ENCODE results near the gene SNX9. TPM values are rescaled to one million over a fixed set of nuclear protein-coding genes. Genes with fewer than 3 reads are reported as not detected.

Gene SNX9
- total RNA-seq, 2 experiments from 2014 or later: 39.8 to 40.1 TPM

DNA sequence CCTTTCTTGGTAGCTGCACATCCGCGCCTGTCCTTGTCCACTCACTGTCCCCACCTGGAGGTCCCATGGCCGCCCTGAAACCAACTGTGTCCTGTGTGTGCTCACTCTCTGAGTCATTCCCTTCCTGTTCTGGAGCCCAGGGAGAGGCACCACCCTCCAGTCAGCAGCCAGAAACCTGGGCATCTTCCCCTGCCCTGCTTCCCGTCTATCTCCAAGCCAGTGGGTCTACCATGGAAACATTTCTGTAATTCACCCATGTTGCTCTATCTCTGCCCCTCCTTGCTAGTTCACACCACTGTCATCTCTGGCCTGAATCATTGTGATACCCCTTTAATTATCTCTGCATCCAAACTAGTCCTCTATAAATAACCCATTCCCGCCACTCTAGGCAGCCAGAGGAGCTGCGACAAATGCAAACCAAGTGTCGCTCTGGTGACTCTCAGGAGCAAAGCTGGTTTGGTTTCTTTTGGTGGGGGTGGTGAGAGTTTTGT lies 129.9 kb downstream of the SNX9 start:
- Mint-ChIP-seq H3K4me1 (no peaks in the 10 kb centered on the region), H3K27me3 (peaks cover 27% of the 10 kb centered on the region), H3K4me3 (no peak overlapping the region), H3K36me3 (ENCODE audit: low read depth) (peaks cover 3% of the 10 kb centered on the region), H3K9me3 (peaks cover under 1% of the 10 kb centered on the region), H3K27ac (no peak overlapping the region)
- no peak for DNase-seq
- POLR2A ChIA-PET: no interaction called here
- CTCF ChIA-PET: no interaction called here

DNA sequence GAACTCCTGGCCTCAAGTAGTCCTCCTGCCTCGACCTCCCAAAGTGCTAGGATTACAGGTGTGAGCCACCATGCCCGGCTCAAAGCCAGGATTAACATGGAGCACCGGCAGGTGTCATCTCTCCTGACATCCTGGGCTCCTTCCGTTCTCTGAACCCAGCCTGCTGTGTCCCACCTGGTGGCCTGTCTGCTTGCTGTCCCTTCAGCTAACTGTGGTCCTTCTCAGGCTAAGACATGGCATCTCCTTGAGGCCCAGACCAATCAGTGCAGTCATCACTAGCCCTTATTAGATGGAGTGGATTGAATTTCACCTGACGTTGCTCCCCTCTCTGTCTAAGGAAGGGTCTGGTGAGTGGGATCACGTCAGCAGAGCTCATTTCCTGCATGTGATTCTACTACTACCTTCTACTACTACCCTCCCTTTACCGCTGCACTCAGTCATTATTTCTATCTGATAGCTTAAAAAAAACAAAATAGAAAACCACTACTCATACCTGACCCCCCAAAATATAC lies 130.6 kb downstream of the SNX9 start:
- peaks cover 3% of the 10 kb centered on the region for H3K36me3 Mint-ChIP-seq (ENCODE audit: low read depth)
- ChIA-PET CTCF (interaction anchor here (0.6 kb wide), 1 partner anchor 81 kb away, joined by 3 read pairs; no protein-coding TSS in a partner anchor), POLR2A (no interaction called here)
- no peak overlapping the region for H3K4me3 Mint-ChIP-seq
- peaks cover 26% of the 10 kb centered on the region for H3K27me3 Mint-ChIP-seq
- H3K9me3 Mint-ChIP-seq: peaks cover 5% of the 10 kb centered on the region
- no peak overlapping the region for H3K27ac Mint-ChIP-seq
- no peak for DNase-seq
- no peaks in the 10 kb centered on the region for H3K4me1 Mint-ChIP-seq

DNA sequence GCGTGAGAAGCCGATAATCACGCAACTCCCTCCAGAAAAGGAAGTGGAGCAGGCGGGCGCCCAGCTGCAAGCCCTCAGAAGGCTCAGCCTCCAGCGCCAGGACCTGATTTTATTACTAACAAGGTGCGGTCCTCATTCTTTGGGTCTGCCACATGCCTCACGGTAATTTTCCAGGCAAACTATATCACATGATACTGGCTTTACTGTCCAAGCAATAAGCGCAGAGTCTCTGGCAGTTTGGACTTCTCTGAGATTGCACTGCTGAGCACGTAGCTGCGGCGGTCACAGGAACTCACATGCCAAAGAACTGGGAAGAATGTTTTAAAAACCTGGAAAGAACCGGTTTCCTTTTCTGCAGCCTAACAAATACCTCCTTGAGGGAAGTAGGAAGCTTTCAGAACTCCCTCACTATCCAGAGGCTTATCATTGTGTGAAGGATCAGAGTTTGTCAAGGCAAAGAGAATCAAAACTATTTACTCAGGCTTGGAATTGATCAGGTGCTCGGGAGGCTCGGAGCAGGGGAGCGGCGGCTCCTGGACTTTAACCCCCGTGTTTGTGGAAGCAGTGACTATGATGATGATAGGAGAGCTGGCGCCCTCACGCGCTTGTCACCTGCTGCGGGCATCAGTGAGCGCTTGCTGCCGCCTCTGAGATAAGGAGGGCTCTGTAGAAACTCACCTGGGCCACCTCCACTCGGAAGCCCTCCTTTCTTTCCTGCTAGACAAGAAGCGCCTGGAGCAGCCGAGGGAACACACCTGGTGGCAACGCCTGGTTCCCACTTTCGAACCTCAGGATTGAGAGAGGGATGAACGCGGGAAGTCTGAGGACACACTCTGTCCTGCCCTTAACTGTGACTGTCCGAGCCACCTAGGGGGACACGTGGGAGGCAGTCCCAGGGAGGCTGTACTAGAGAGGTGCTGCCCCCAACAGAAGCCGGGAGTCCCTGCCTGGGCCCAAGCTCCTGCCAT lies 131.4 kb downstream of the SNX9 start:
- H3K4me3 Mint-ChIP-seq: no peak overlapping the region
- H3K9me3 Mint-ChIP-seq: peaks cover 12% of the 10 kb centered on the region
- DNase-seq: no peak
- no peak overlapping the region for H3K27ac Mint-ChIP-seq
- H3K4me1 Mint-ChIP-seq: no peaks in the 10 kb centered on the region
- POLR2A ChIA-PET: no interaction called here
- peaks cover 9% of the 10 kb centered on the region for H3K36me3 Mint-ChIP-seq (ENCODE audit: low read depth)
- peaks cover 18% of the 10 kb centered on the region for H3K27me3 Mint-ChIP-seq
- CTCF ChIA-PET: no interaction called here

DNA sequence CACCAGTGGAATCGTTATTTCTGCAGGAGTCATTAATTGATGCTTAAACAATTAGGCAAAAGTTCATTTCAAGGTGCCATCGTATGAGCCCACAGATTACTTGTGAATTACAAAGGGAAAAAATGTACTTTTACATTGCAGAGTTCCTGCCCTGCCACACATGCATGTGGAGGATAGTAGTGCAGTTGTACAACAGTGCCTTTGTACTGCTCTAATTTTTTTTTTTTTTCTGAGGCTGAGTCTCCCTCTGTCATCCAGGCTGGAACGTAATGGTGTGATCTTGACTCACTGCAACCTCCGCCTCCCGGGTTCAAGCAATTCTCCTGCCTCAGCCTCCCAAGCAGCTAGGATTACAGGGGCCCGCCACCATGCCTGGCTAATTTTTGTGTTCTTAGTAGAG lies 132.6 kb downstream of the SNX9 start:
- Mint-ChIP-seq H3K27ac (no peak overlapping the region), H3K36me3 (ENCODE audit: low read depth) (peaks cover 14% of the 10 kb centered on the region), H3K4me3 (no peak overlapping the region), H3K4me1 (no peaks in the 10 kb centered on the region), H3K9me3 (peaks cover 18% of the 10 kb centered on the region), H3K27me3 (peaks cover 12% of the 10 kb centered on the region)
- POLR2A ChIA-PET: no interaction called here
- DNase-seq: no peak
- CTCF ChIA-PET: no interaction called here

DNA sequence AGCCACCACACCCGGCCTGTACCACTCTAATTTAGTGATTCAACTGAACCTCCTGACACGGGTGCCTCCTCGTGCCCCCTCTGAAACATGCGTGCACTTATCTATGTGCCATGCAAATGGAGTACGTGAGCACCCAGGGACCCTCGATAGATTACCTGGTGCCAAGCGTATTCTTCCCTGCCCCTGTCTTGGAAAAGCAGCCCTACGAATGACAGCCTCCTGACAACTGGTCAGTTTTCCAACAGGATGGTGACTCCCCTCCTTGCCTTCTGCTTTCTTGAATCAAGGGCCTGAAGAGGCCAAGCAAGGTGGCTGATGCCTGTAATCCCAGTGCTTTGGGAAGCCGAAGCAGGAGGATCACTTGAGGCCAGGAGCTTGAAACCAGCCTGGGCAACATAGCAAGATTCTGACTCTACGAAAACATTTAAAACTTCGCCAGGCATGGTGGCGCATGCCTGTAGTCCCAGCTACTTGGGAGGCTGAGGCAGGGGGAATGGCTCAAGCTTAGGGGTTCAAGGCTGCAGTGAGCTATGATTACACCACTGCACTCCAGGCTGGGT lies 133.2 kb downstream of the SNX9 start:
- H3K4me1 Mint-ChIP-seq: peaks cover 3% of the 10 kb centered on the region
- ChIA-PET CTCF (no interaction called here), POLR2A (no interaction called here)
- H3K9me3 Mint-ChIP-seq: peaks cover 18% of the 10 kb centered on the region
- no peak overlapping the region for H3K27ac Mint-ChIP-seq
- H3K4me3 Mint-ChIP-seq: no peak overlapping the region
- peaks cover 16% of the 10 kb centered on the region for H3K36me3 Mint-ChIP-seq (ENCODE audit: low read depth)
- H3K27me3 Mint-ChIP-seq: peaks cover 7% of the 10 kb centered on the region
- no peak for DNase-seq

DNA sequence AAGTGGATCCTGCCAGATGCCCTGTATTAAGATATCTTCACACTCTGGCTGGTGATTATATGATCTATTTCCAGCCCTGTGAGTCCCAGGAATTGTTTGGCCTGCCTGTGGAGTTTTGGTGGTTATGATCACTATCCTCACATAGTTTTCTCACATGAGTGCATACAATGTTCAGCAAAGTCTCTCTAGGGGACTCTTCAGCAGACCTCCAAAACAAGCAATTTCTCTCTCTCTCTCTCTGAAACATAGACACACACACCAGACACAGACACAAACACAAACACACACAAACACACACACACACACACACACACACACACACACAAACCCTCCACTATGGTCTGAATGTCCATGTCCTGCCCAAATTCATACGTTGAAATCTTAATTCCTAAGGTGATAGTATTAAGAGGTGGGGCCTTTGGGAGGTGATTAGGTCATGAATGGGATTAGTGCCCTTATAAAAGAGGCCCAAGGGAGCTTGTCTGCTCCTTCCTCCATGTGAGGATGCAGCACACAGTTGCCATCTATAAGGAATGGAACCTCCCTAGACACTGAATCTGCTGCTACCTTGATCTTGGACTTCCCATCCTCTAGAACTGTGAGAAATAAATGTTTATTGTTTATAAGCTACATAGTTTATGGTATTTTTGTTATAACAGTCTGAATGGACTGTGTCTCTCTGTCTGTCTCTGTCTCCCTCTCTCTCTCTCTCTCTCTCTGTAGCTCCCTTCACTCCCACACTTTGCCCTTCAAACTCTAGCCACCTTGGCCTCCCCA lies 136.6 kb downstream of the SNX9 start:
- Mint-ChIP-seq H3K27ac (no peak overlapping the region), H3K27me3 (peaks cover 3% of the 10 kb centered on the region), H3K36me3 (ENCODE audit: low read depth) (peaks cover 25% of the 10 kb centered on the region), H3K9me3 (peaks cover 21% of the 10 kb centered on the region), H3K4me1 (peaks cover 28% of the 10 kb centered on the region), H3K4me3 (no peak overlapping the region)
- ChIA-PET POLR2A (no interaction called here), CTCF (interaction anchor here (1.1 kb wide), 1 partner anchor 204 kb away, joined by 3 read pairs; no protein-coding TSS in a partner anchor)
- DNase-seq: no peak

DNA sequence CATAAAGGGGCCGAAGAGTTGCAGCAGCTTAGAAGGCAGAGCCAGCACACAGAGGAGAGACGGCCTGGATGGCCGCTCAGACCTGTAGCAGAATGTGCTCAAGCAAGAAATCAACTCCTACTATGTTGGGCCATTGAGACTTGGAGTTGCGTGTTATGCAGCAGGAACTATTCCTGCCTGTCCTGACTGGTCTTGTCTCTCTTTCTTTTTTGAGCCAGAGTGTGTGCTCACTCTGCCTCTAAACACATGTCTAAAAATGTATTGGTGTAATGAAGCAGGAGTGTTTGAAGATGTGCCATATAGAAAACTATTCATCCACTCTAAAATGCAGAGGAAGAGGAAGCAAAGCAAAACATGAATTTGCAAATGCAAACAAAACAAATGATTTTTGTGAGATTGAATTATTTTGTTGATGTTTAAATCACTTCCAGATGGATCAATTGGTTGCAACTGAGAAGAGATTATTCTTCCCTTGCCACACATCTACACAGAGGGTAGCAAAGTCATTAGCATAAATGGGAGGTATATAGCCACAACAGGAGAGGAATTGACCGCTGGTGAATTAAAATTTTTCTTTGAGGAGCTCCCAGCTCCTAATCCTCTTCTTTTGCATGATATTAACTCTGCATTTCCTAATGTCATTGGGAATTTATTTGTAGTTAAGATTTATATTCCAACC lies 138.2 kb downstream of the SNX9 start:
- Mint-ChIP-seq H3K4me1 (peaks cover 28% of the 10 kb centered on the region), H3K9me3 (peaks cover 26% of the 10 kb centered on the region), H3K36me3 (ENCODE audit: low read depth) (peaks cover 25% of the 10 kb centered on the region), H3K27ac (no peak overlapping the region), H3K27me3 (peaks cover 3% of the 10 kb centered on the region), H3K4me3 (no peak overlapping the region)
- ChIA-PET POLR2A (interaction anchor here (1.5 kb wide), 1 partner anchor 14 kb away, joined by 4 read pairs; no protein-coding TSS in a partner anchor), CTCF (interaction anchor here (0.6 to 1.3 kb wide), 4 partner anchors 20 to 205 kb away, joined by 3 to 4 read pairs (median 3); partner anchors contain the start of gene SYNJ2)
- no peak for DNase-seq

DNA sequence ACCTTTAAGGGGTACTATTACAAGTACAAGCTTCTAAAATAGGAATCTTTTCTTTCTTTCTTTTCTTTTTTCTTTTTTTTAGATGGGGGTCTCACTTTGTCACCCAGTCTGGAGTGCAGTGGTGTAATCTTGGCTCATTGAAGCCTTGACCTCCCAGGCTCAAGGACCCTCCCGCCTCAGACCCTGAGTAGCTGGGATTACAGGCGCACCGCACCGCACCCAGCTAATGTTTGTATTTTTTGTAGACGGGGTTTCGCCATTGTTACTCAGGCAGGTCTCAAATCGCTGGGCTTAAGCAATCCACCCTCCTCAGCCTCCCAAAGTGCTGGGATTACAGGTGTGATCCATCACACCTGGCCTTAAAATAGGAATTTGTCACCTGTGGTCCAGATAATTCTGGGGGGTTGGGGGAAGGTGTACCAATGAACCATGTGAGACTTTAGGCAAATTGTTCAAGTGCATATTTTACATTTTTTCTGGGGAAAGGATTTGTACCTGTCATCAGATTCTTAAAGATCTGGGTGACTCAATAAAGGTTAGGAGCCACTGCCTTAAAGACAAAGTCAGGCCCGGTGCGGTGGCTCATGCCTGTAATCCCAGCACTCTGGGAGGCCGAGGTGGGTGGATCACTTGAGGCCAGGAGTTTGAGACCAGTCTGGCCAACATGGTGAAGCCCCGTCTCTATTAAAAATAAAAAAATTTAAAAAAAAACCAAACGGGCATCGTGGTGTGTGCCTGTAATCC lies 139.0 kb downstream of the SNX9 start:
- H3K27me3 Mint-ChIP-seq: peaks cover 3% of the 10 kb centered on the region
- CTCF ChIA-PET: interaction anchor here (0.6 to 1.1 kb wide), 2 partner anchors 20 to 34 kb away, joined by 3 to 4 read pairs; partner anchors contain the start of gene SYNJ2

DNA sequence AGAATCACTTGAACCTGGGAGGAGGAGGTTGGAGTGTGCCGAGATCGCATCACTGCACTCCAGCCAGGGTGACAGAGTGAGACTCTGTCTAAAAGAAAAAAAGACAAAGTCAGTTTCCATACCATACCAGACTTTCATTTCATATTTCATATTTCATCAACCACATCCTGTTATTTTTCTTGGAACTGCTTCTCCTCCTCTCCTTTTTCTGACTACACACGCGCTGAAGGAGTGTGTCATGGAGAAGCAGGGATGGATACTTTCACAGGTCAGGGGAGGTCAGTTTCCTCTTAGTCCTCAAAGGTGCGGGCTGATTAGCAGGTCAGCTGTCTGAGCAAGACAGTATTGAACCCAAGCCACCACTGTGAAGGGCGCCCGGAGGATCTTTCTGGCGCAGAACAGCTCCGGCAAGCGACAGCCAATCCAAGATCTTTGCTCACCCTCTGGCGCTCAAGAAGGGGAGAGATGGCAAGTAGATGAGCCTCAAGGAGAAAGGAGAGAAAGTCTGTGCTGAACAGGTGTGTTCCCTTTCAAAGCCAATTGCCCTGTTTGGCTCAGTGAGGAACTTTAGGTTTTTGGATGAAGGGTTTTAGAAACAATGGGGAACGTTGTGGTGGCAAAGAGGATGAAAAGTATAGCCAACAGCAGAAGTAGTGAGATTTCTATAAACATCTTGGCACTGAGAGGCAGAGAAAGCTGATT lies 139.7 kb downstream of the SNX9 start:
- peaks cover 25% of the 10 kb centered on the region for H3K36me3 Mint-ChIP-seq (ENCODE audit: low read depth)
- H3K9me3 Mint-ChIP-seq: peaks cover 26% of the 10 kb centered on the region
- peak overlapping the region; percentile 81 for H3K27ac Mint-ChIP-seq
- ChIA-PET CTCF (interaction anchor here (1.0 to 1.3 kb wide), 3 partner anchors 16 to 25 kb away, joined by 3 read pairs; no protein-coding TSS in a partner anchor), POLR2A (interaction anchor here (0.7 to 1.5 kb wide), 3 partner anchors 16 to 21 kb away, joined by 3 to 7 read pairs (median 4); no protein-coding TSS in a partner anchor)
- peak overlapping the region; percentile 51 for H3K4me3 Mint-ChIP-seq
- peaks cover 28% of the 10 kb centered on the region for H3K4me1 Mint-ChIP-seq
- peaks cover 3% of the 10 kb centered on the region for H3K27me3 Mint-ChIP-seq
- DNase-seq: peak; percentile 34

More for the DNA sequence above, 139.0 kb downstream of the SNX9 start:
- POLR2A ChIA-PET: interaction anchor here (0.7 to 1.5 kb wide), 2 partner anchors 15 to 19 kb away, joined by 3 to 4 read pairs; no protein-coding TSS in a partner anchor
- no peak for DNase-seq
- peaks cover 28% of the 10 kb centered on the region for H3K4me1 Mint-ChIP-seq
- peaks cover 25% of the 10 kb centered on the region for H3K36me3 Mint-ChIP-seq (ENCODE audit: low read depth)
- peak overlapping the region; percentile 51 for H3K4me3 Mint-ChIP-seq
- peak overlapping the region; percentile 81 for H3K27ac Mint-ChIP-seq
- H3K9me3 Mint-ChIP-seq: peaks cover 26% of the 10 kb centered on the region

DNA sequence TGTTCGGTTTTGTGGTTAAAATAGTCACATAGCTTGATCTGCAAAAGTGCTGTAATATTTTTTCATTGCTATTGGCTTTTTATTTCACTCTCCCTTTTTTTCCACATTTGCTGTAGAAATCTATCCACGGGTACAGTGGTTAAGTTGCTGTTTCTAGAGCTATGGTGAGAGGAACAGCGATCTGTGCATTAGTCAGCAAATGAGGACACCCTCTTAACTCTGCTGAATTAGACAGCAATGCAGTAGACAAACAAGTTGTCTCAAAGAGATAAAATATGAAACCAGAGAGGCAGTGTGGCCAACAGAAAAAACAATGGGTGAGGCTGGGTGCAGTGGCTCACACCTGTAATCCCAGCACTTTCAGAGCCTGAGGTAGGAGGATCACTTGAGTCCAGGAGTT lies 141.1 kb downstream of the SNX9 start:
- ChIA-PET POLR2A (interaction anchor here (1.1 to 1.4 kb wide), 2 partner anchors 19 to 202 kb away, joined by 3 to 7 read pairs; no protein-coding TSS in a partner anchor), CTCF (interaction anchor here (1.3 kb wide), 1 partner anchor 15 kb away, joined by 3 read pairs; no protein-coding TSS in a partner anchor)
- Mint-ChIP-seq H3K4me1 (peaks cover 30% of the 10 kb centered on the region), H3K27me3 (peaks cover 3% of the 10 kb centered on the region), H3K9me3 (peaks cover 17% of the 10 kb centered on the region), H3K36me3 (ENCODE audit: low read depth) (peaks cover 20% of the 10 kb centered on the region), H3K27ac (no peak overlapping the region), H3K4me3 (peak overlapping the region; percentile 11)
- DNase-seq: no peak

DNA sequence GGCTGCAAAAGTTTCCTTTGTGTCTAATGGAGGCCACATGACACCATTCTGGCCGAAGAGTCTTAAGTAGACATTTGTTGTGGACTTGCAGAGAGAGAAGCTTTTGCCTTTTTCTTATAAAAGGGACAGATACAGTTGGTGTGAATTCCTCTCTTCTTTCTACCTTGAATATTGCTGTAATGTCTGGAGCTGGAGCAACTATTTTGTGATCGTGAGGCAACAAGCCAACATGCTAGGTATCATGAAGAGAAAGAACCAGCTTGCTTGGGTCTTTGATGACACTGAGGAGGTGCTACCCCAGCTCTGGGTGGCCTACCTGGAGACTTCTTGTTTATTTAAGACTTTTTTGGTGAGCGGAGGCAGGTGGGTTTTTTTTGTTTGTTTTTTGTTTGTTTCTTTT lies 142.3 kb downstream of the SNX9 start:
- no peak for DNase-seq
- Mint-ChIP-seq H3K4me1 (peaks cover 32% of the 10 kb centered on the region), H3K27me3 (peaks cover 2% of the 10 kb centered on the region), H3K36me3 (ENCODE audit: low read depth) (peaks cover 11% of the 10 kb centered on the region), H3K4me3 (no peak overlapping the region), H3K9me3 (peaks cover 7% of the 10 kb centered on the region), H3K27ac (no peak overlapping the region)
- CTCF ChIA-PET: no interaction called here
- POLR2A ChIA-PET: no interaction called here
